ENCODE measurements around the gene NCK2.

Gene NCK2

GRCh38 chr2:105854972-105855371 lies 110.3 kb downstream of the NCK2 start:
- no peak for DNase-seq

DNA sequence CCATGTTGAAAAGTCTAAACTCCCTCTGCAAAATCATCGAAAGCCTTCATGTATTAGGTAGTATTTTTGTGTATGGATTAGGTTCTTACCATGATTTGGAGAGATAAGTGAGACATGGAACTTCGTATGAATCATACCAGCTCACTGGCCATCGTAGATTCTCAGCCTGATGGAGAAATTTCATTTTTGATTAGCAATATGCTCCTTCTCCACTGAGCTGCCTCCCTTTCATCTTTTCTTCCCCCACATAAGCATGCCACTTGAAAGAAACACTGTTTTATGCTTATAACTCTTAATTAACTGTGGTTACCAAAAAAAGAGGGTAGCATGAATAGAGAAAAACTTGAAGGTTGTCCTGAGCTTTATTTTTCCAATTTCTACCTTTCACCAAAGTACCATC lies 111.9 kb downstream of the NCK2 start:
- DNase-seq, result no peak

- DNase-seq, result no peak
These were observed 112.5 kb downstream of the NCK2 start for GRCh38 chr2:105857076-105857740.

DNA sequence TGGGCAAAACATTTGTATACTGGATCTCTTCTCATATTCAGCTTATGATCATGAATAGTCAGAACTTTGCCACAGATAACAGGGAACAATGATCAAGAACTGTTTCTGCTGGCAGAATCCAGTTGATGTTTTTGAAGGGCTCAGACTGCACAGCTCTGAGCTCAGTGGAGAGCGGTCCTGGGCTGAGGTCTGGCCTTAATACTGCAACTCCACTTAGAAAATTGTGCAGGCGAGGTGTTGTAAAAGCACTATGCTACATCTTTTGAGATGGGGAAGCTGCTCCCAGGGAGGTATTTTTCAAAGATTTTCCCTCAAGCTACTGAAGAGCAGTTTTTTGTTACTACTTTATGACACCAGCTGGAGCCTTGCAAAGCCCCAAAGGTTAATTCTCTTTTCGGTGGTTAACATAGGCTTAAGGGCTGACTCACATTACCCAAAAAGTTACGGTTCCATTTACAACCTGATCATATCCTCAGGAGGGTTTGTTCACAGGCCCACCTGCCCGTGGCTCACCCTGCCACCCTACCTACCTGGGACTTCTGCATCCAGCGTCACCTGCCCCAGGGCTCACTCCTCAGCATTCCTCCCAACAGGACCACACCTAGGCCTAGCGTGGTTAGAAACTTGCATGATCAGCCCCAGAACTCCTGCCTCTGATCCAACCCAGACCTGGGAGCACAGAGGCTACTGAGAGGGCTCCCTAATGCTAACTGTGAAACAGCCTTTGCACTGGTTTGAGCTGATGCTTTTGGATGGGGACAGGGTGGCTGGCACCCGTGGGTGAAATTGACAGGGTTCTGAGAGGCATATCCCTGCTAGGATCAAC lies 114.4 kb downstream of the NCK2 start:
- DNase-seq, result no peak

DNA sequence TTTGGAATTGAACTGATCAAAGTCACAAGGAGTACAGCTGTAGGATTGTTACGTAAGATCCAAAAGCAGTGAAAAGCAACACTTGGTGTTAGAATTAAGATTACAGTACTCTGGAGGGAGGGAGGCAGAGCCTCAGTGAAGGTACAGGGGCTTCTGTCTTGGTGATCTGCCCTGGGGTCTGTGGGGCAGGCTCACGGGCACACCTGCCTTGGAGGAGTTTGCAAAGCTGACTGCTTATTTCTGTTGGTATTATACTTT lies 114.9 kb downstream of the NCK2 start:
- no peak for DNase-seq

- DNase-seq, result no peak
These were observed 115.9 kb downstream of the NCK2 start for GRCh38 chr2:105860567-105860966.

DNA sequence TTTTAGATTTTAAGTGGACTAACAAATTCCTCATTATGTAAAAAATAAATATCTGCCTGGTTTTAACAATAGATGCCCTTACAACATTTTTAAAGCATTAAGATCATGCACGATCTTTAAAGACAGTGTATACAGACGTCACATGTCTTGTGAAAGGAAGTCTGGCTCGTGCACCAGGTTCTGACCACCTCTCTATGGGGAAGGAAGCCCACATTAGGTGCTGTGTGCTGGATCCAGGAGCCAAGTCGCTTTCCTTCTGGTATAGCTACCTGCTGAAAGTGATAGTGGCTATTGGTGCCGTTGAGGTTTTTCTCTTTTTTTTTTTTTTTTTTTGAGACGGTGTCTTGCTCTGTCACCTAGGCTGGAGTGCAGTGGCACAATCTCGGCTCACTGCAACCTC lies 116.5 kb downstream of the NCK2 start:
- DNase-seq, result no peak

GRCh38 chr2:105862843-105863242 lies 118.1 kb downstream of the NCK2 start:
- no peak for DNase-seq

DNA sequence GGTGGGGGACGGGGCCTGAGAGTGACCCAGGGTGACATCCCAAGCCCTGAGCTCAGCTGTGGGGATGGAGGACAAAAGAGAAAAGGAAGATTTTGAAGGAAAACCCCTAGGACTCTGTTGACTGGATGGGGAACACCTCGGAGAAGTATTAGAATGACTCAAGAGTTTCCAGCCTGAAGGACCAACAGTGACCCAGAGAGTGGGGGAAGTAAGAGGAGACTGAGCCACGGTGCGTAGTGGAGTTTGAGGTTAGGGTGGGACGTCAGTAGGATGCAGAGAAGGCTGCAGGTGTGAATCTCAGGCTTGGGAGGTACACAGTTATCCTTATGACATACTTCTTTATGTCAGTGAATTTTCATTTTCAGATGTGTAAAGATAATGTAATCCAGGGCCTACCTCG lies 119.5 kb downstream of the NCK2 start:
- DNase-seq, result no peak

DNA sequence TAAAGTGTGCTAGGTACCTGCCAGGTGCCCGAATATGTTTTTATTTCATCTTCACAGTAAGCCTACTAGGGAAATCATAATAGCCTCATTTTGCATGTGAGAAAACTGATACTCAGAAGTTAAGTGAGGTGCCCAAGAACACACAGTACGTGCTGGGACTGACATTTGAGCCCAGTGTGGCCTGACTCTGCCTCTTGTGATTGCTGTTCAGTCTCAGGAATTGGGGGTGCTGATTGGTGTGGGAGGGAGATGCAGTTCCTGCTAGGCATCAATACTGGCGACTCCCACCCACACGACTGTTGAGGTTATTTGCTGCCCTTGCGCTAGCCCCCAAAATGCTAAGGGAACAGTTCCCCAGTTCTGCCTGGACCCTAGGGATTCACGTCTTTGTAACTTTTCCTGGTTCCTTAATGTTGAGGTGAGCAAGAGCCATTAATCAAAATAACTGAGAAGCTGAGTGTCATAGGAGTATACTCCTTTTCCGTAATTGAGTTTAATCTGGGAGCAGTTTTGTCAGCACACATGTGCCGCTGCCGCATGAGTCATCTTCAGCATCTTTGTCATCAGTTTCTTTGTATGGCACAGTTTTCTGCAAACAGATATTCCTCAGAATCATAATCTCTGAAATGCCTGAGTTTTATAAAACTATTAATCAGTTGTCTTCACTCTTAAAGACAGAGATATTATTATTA lies 120.7 kb downstream of the NCK2 start:
- DNase-seq, result no peak

DNA sequence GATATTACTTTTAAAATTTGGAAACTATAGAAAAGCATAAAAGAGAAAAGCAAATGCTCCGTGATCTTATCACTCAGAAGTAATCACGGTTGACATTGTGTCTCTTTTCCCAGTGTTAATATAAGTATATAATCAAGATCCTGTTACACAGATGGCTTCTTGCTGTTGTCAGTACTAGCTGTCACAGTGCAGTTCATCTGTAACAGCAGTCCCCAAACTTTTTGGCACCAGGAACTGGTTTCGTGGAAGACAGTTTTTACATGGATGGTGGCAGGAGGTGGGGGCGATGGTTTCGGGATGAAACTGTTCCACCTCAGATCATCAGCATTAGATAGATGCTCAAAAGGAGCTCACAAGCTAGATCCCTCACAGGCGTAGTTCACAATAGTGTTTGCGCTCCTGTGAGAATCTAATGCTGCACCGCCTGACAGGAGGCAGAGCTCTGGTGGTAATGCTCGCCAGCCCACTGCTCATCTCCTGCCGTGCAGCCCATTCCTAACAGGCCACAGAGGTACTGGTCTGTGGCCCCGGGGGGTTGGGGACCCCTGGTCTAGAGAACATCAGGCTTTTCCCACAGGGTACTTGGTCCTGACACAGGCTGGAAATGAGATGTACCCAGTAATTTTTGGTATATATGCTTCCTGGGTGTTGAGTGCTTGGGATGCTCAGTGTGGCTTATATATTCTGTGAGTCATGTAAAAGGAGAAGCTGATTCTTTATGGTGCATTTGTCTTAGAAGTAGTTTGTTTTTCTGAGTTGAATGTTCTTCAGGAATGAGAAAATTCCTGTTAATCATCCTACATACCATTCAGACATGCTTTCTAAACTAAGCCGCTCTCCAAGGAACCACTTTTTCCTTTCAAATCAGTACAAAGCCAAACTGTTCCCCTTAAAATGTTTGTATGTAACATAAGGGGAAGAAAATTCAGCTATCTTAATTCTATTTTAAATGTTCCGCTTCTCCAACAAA lies 121.8 kb downstream of the NCK2 start:
- DNase-seq, result no peak

DNA sequence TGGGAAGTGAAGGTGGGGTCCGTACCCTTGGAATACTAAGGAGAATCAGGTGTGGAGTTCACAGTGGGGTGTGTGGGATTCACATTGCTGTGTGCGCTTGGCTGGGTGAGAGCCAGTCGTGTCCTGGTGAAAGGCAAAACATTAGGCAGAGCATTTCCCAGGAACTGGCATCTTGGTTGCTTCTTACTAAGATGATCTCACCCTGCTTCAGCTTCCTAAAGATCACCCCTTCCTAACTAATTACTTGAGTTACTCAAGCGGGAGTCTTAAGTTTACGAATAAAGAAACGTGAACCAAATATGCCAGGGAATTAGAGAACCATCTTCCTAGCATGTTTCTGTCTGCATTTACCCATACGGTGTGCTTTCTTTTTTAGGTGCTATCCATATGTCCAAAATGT lies 122.9 kb downstream of the NCK2 start:
- DNase-seq, result no peak

GRCh38 chr2:105868060-105868459 lies 123.3 kb downstream of the NCK2 start:
- DNase-seq, result no peak

GRCh38 chr2:105869341-105869740 lies 124.6 kb downstream of the NCK2 start:
- DNase-seq, result no peak

DNA sequence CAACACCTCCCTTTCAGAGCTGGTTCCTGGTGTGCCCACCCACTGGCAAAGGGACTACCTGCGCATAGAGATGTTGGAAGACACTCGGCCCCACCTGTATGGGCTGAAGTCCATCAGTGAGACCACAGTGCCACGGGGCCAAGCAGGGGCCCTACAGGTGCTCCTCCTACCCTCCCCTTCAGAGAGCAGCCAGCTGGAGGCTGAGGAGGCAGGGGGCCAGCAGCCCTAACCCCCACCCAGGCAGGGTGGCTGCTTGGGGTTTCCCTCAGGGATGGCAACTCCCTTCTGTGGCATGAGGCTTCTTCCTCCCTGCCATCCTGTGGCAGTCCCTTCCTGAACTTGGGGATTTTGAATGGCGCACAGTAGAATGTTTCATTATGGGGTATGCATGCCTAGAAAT lies 125.3 kb downstream of the NCK2 start:
- no peak for DNase-seq

- DNase-seq, result no peak
These were observed 126.1 kb downstream of the NCK2 start for GRCh38 chr2:105870858-105871257.

DNA sequence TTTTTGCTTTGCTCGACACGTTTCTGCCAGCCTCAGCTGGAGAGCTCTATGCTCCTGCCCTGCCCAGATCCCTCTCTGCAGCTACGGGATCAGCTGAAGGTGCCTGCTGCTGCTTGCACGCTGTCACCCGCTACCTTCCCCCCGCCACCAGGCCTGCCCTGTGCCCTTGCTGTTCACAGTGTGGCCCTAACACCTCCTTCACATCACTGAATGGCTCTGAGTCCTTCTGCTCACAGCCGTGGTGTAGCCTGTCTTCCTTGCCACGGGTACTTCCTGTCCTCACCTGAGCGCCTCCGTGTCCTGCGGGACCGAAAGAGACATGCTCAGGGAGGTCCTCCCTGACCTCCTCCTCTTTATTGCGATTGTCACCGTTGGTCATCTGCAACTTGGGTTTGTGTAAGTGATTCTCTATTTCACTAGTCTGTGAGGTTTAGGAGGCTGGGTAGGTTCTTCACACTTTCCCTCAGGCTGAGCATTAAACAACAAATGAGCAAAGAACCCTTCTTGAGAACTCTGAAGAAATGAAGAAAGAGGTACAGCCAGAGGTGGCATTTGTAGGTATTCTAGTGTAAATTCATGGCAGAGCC lies 127.5 kb downstream of the NCK2 start:
- no peak for DNase-seq

- DNase-seq, result no peak
These were observed 128.1 kb downstream of the NCK2 start for GRCh38 chr2:105872830-105873229.

- no peak for DNase-seq
These were observed 128.6 kb downstream of the NCK2 start for GRCh38 chr2:105873281-105873680.

DNA sequence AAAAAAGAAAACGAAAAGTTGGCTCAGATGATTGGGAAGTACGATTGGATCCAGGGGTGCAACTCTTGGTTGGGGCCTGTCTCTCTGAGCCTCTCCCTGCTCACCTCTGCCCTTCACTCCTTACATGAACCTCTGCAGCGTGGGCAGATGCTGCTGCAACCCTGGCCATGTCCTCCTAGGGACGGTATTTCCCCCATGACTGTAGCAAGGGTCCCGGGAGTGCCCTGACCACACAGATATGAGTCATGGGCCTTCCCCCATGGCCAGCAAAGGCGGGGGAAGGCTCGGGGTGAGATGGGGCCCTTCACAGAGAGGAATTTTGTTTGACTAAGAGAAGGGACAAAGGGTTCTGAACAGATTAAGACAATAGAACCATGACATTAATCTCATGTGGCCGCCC lies 129.0 kb downstream of the NCK2 start:
- DNase-seq, result no peak

DNA sequence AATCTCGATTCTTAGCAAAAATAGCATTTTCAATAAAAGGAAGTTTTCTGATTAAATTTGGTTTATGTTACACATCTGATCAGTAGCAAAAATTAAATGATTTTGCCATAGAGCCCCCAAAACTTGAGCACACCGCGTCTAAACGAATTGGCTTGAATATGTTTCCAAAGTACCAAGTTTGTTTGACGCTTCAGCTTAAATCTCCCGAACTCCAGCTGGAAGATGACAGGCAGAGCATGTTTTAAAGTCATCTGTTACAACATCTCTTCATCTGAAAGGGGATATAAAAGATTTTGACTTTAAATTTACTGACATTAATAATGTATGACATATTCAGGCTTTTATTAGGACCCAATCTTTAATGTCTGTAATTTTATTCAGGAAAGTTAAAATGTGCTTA lies 129.8 kb downstream of the NCK2 start:
- no peak for DNase-seq

GRCh38 chr2:105875241-105875640 lies 130.5 kb downstream of the NCK2 start:
- no peak for DNase-seq

GRCh38 chr2:105876191-105876590 lies 131.5 kb downstream of the NCK2 start:
- no peak for DNase-seq

Measured in NCI-H1092 (cell line).